HEK293T (cell line): ENCODE data around the gene PLEKHG2.

Experiments
- CTCF ChIA-PET: fragments of 350-600 bp; formaldehyde crosslinking; extraction: SDS; loops from one replicate; lab custom pipeline; 2021; ENCODE audit warnings: antibody characterized with exemption, inconsistent platforms; lab: Yijun Ruan, JAX
- POLR2A ChIA-PET: fragments of 350-600 bp; formaldehyde crosslinking; extraction: SDS; loops from one replicate; lab custom pipeline; 2020; ENCODE audit warnings: antibody characterized with exemption, inconsistent platforms; lab: Yijun Ruan, JAX
- DNase-seq: peaks from one replicate; pipeline ENCODE4 v3.0.0; 2012; ENCODE audit warnings: mixed read lengths; ENCODE audit errors: extremely low spot score
- ARNT ChIP-seq: fragments of 450-650 bp; IDR thresholded peaks from 2 replicates; pipeline ENCODE4 v1.6.1; 2017; ENCODE audit warnings: mild to moderate bottlenecking
- BHLHE40 ChIP-seq: fragments of 450-650 bp; IDR thresholded peaks from 2 replicates; pipeline ENCODE4 v1.6.1; 2016; ENCODE audit warnings: mild to moderate bottlenecking, moderate library complexity, borderline replicate concordance
- CTBP1 ChIP-seq: fragments of 450-650 bp; IDR thresholded peaks from 2 replicates; pipeline ENCODE4 v1.6.1; 2016; ENCODE audit warnings: borderline replicate concordance
- ELF4 ChIP-seq: fragments of 450-650 bp; IDR thresholded peaks from 2 replicates; pipeline ENCODE4 v1.6.1; 2017; ENCODE audit warnings: antibody characterized with exemption
- FOXA1 ChIP-seq: fragments of 450-650 bp; IDR thresholded peaks from 2 replicates; pipeline ENCODE4 v1.6.1; 2016; ENCODE audit warnings: mild to moderate bottlenecking
- FOXK2 ChIP-seq: fragments of 450-650 bp; IDR thresholded peaks from 2 replicates; pipeline ENCODE4 v1.6.1; 2016; ENCODE audit warnings: mild to moderate bottlenecking
- FOXM1 ChIP-seq: fragments of 450-650 bp; IDR thresholded peaks from 2 replicates; pipeline ENCODE4 v1.6.1; 2017; ENCODE audit warnings: mild to moderate bottlenecking, borderline replicate concordance
- HDGF ChIP-seq: fragments of 450-650 bp; IDR thresholded peaks from 2 replicates; pipeline ENCODE4 v1.6.1; 2017; ENCODE audit warnings: antibody characterized with exemption, borderline replicate concordance
- L3MBTL2 ChIP-seq: fragments of 450-650 bp; conservative IDR thresholded peaks from 2 replicates; pipeline ENCODE4 v1.6.1; 2016; ENCODE audit warnings: mild to moderate bottlenecking
- LEF1 ChIP-seq: fragments of 450-650 bp; IDR thresholded peaks from 2 replicates; pipeline ENCODE4 v1.6.1; 2017; ENCODE audit warnings: mild to moderate bottlenecking, borderline replicate concordance
- NFRKB ChIP-seq: fragments of 450-650 bp; IDR thresholded peaks from 2 replicates; pipeline ENCODE4 v1.6.1; 2016; ENCODE audit warnings: mild to moderate bottlenecking, moderate library complexity
- SP1 ChIP-seq: fragments of 450-650 bp; IDR thresholded peaks from 2 replicates; pipeline ENCODE4 v1.6.1; 2017
- SUZ12 ChIP-seq: fragments of 450-650 bp; IDR thresholded peaks from 2 replicates; pipeline ENCODE4 v1.6.1; 2016; ENCODE audit warnings: mild to moderate bottlenecking
- TARDBP ChIP-seq: fragments of 450-650 bp; IDR thresholded peaks from 2 replicates; pipeline ENCODE4 v1.6.1; 2016
- ZNF384 ChIP-seq: fragments of 450-650 bp; IDR thresholded peaks from 2 replicates; pipeline ENCODE4 v1.6.1; 2016
- TF ChIP-seq, protein P1 (sequence below): fragments of 450-650 bp; IDR thresholded peaks from 2 replicates; pipeline ENCODE4 v1.6.1; 2016

PLEKHG2 gene

GRCh38 chr19:39471756-39472536, 59.5 kb downstream of the PLEKHG2 start:
- ChIA-PET CTCF (interaction anchor here (0.6 kb wide), 3 partner anchors 10 to 165 kb away, joined by 3 to 5 read pairs (median 3); no protein-coding TSS in a partner anchor), POLR2A (interaction anchor here (1.0 to 1.6 kb wide), 2 partner anchors 8 to 36 kb away, joined by 3 to 10 read pairs; partner anchors contain the start of genes RPS16 and TIMM50)
- DNase-seq = no peak
- no peak for TF ChIP-seq CTBP1
- no peak for TF ChIP-seq ZNF384
- no peak for TF ChIP-seq FOXA1
- TF ChIP-seq ELF4 = no peak
- TF ChIP-seq TARDBP = no peak
- TF ChIP-seq FOXK2 = no peak
- TF ChIP-seq L3MBTL2 = no peak
- no peak for TF ChIP-seq NFRKB
- no peak for TF ChIP-seq HDGF
- TF ChIP-seq, protein P1, sequence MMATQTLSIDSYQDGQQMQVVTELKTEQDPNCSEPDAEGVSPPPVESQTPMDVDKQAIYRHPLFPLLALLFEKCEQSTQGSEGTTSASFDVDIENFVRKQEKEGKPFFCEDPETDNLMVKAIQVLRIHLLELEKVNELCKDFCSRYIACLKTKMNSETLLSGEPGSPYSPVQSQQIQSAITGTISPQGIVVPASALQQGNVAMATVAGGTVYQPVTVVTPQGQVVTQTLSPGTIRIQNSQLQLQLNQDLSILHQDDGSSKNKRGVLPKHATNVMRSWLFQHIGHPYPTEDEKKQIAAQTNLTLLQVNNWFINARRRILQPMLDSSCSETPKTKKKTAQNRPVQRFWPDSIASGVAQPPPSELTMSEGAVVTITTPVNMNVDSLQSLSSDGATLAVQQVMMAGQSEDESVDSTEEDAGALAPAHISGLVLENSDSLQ = no peak
- no peak for TF ChIP-seq LEF1
- no peak for TF ChIP-seq SUZ12
- TF ChIP-seq BHLHE40 = no peak
- no peak for TF ChIP-seq ARNT
- no peak for TF ChIP-seq SP1
- no peak for TF ChIP-seq FOXM1

DNA sequence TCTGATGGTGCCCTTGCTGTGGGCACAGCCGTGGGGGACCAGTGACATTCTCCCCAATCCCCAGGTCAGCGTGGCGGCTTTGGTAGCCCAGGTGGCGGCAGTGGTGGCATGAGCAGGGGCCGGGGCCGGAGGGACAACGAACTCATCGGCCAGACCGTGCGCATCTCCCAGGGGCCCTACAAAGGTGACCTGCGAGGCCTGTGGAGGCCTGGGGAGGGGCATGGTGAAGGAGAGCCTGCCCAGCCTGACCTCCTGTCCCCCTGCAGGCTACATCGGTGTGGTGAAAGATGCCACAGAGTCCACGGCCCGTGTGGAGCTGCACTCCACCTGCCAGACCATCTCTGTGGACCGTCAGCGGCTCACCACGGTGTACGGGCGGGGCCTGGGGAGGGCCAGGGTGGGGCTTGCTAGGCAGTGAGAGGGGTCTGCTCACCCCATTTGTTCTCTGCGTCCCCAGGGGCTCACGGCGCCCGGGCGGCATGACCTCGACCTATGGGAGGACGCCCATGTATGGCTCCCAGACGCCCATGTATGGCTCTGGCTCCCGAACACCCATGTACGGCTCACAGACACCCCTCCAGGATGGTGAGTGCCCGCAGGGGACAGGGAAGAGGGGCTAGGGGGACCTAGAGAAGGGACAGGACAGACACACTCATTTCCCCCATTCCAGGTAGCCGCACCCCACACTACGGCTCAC, 60.4 kb downstream of the PLEKHG2 start:
- ChIA-PET POLR2A (no interaction called here), CTCF (no interaction called here)
- TF ChIP-seq CTBP1 (no peak), FOXM1 (no peak), BHLHE40 (no peak), L3MBTL2 (no peak), ELF4 (no peak), SP1 (no peak), TARDBP (no peak), FOXK2 (no peak), SUZ12 (no peak), HDGF (no peak)
- DNase-seq = no peak

GRCh38 chr19:39473443-39473960, 61.0 kb downstream of the PLEKHG2 start:
- no peak for TF ChIP-seq FOXM1
- TF ChIP-seq SUZ12 = no peak
- TF ChIP-seq SP1 = no peak
- no peak for TF ChIP-seq LEF1
- TF ChIP-seq NFRKB = no peak
- no peak for TF ChIP-seq TARDBP
- no peak for TF ChIP-seq HDGF
- TF ChIP-seq FOXA1 = no peak
- TF ChIP-seq, protein P1 = no peak
- no peak for TF ChIP-seq ELF4
- no peak for TF ChIP-seq ARNT
- TF ChIP-seq FOXK2 = no peak
- TF ChIP-seq CTBP1 = no peak
- no peak for TF ChIP-seq BHLHE40
- DNase-seq = no peak
- POLR2A ChIA-PET = interaction anchor here (1.3 kb wide), 1 partner anchor 59 kb away, joined by 9 read pairs; the partner anchor contains the start of gene EID2B
- CTCF ChIA-PET = interaction anchor here (0.9 to 1.3 kb wide), 5 partner anchors 8 to 59 kb away, joined by 3 to 9 read pairs (median 4); partner anchors contain the start of gene EID2B

DNA sequence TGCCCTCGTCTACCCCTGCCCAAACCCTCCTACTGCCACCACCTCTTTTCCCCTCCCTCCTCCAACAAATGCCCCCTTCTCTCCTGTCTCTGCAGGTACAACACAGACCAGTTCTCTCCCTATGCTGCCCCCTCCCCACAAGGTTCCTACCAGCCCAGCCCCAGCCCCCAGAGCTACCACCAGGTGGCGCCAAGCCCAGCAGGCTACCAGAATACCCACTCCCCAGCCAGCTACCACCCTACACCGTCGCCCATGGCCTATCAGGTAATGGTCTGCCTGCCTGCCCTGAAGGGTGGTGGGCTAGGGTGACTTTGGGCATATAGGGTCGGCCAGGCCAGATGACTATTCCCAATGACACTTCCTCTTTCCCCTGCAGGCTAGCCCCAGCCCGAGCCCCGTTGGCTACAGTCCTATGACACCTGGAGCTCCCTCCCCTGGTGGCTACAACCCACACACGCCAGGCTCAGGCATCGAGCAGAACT, 61.7 kb downstream of the PLEKHG2 start:
- ChIA-PET POLR2A (interaction anchor here (0.6 to 2.0 kb wide), 4 partner anchors 39 to 592 kb away, joined by 3 to 12 read pairs (median 6); partner anchors contain the start of genes EID2B and RPS16), CTCF (interaction anchor here (0.8 to 1.3 kb wide), 9 partner anchors 8 to 60 kb away, joined by 3 to 9 read pairs (median 4); partner anchors contain the start of genes EID2B and SUPT5H)
- peak; percentile 82 for DNase-seq
- TF ChIP-seq FOXK2 (no peak), CTBP1 (no peak), HDGF (0 out of 2 replicates have a peak, but pooled peaks have one; percentile 62), L3MBTL2 (no peak)

DNA sequence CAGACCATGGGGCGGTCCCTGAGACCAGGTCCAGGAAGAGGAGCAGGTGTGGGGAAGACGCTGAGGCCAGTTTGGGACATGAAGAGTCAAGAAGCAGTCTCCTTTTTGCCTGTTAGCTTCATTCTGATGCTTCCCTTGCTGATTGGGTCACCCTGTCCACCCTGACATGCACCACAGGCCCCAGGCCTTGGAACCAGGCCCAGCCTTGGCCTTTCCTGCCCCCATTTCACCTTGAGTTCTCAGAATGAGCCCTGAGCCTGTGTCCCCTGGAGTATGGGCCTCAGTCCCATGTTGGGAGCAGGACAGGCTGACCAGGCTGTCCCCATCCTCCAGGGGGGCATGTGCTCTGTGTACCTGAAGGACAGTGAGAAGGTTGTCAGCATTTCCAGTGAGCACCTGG, 63.3 kb downstream of the PLEKHG2 start:
- POLR2A ChIA-PET = interaction anchor here (1.0 to 2.0 kb wide), 2 partner anchors 32 to 40 kb away, joined by 3 to 12 read pairs; partner anchors contain the start of gene RPS16
- no peak for DNase-seq
- CTCF ChIA-PET = interaction anchor here (0.9 to 2.0 kb wide), 2 partner anchors 57 to 61 kb away, joined by 3 to 9 read pairs; partner anchors contain the start of gene EID2B
- TF ChIP-seq FOXA1 (no peak), TARDBP (no peak), HDGF (no peak), BHLHE40 (no peak), L3MBTL2 (no peak), ARNT (no peak), CTBP1 (no peak), NFRKB (no peak), SP1 (no peak), FOXM1 (no peak), ZNF384 (no peak), SUZ12 (no peak), LEF1 (no peak), ELF4 (no peak), FOXK2 (no peak)
- TF ChIP-seq, protein P1 = no peak
